CD1c-positive myeloid dendritic cell (primary cell): ENCODE measurements around the gene FANCI.
"Not testable (repeated sequence)": the region's sequence is repeated elsewhere in the genome, so short reads cannot be mapped to it uniquely, and the experiment has no call there.

Source experiments
- DNase-seq: peaks from one replicate; pipeline ENCODE4 v3.0.0-alpha.2; 2016; ENCODE audit errors: extremely low spot score

The FANCI gene

DNA sequence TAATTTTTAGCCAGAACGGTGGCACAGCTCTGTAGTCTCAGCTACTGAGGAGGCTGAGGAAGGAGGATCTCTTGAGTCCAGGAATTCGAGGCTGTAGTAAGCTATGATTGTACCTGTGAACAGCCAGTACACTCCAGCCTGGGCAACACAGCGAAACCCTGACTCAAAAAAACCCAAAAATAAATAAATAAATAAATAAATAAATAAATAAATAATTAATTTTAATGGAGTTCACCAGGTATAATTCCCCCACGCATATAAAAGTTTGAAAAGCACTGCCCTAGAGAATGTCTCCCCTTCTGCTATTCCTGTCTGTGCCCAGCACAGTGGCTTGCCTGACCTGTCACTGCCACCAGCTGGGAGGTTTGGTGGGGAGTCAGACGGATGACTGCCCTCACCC lies 18.2 kb upstream of the FANCI start:
- DNase-seq: no peak

DNA sequence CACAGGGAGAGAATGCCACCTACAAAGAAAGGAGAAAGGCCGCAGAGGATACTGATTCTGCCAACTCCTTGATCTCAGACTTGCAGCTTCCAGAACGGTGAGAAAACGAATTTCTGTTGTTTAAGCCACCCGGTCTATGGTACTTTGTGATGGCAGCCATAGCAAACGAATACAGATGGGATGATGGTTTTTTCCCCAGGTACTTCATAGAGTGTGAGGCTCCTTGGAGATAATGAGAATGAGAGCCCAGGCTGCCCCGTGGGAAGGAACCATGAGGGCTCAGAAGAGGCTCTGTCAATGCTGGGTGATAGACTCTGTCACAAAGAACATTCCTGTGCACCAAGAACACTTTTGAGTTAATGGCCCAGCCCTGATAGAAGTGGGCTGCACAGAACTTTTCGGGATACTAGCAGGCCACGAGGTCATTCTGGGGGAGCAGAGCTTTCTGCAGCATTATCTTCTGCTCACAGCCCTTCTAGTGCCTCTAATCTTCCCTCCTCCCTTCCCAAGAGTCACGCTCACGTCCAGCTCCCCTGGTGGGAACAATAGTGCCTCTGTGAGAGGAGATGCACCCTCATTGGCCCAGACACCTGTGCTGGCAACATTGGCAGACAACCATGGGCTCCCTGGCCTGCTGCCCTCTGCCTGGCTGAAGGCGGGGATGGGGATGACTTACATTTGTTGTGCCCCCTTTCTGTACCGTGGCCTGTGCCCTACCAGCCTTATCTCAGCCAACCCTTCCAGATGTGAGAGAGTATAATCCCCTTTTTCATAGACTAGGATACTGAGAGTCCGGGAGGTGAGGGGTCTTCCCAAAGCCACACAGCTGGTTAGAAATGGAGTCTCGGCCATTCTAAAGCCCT lies 17.2 kb upstream of the FANCI start:
- DNase-seq: no peak

DNA sequence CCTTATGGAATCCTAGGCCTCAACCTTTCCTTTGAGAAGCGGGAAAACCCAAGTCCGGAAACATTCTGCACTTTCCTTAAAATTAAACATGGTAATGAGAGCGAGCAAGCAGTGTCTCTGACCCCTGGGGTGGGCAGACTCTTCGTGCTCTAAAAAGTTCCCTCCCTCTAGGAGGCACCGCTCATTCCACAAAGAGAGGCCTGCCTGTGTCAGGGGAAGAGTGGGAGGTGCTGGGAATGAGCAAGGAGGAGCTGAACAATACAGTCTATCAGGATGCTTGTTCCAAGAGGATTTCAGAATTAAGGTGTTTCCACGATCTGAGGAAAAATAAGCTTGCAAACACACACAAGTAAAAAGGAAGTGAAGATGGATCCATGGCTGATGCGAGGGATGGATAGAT lies 16.4 kb upstream of the FANCI start:
- no peak for DNase-seq

DNA sequence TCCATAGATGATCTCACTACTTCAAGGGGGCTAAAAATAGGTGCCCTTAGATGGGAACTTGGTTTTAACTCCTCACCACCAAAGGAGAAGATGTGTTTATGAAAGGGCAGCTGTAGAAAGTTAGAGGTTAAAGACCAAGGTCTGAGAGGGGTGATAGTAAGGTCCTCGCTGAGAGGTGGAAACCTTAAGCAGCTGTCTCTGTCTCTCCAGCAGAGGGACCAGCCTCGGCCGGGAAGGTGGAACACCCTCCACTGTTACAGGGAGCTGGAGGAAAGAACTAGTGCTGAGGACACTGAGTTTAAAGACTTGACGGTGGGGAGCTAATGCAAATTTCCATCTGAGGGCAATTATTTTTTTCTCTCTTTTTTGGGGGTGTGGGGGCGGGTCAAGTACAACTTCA lies 13.5 kb upstream of the FANCI start:
- DNase-seq: no peak

DNA sequence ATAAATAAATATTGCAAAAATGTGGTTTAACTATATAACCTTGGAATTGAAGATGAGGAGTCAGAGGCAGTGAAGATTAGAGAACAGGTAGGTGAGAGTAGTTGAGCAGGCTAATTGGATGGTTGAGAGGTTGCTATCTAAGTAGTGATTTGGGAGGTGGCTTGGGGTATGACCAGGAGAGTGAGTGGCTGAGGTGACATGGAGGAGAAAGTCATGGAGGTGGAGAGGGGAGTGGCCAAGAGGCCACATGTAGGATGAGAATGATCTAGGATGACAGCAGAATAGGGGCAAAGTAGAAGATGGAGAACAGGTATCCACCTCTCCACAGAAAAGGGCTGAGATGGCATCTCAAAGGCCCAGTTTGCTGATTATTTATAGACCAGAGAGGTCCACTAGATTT lies 11.9 kb upstream of the FANCI start:
- DNase-seq: no peak

DNA sequence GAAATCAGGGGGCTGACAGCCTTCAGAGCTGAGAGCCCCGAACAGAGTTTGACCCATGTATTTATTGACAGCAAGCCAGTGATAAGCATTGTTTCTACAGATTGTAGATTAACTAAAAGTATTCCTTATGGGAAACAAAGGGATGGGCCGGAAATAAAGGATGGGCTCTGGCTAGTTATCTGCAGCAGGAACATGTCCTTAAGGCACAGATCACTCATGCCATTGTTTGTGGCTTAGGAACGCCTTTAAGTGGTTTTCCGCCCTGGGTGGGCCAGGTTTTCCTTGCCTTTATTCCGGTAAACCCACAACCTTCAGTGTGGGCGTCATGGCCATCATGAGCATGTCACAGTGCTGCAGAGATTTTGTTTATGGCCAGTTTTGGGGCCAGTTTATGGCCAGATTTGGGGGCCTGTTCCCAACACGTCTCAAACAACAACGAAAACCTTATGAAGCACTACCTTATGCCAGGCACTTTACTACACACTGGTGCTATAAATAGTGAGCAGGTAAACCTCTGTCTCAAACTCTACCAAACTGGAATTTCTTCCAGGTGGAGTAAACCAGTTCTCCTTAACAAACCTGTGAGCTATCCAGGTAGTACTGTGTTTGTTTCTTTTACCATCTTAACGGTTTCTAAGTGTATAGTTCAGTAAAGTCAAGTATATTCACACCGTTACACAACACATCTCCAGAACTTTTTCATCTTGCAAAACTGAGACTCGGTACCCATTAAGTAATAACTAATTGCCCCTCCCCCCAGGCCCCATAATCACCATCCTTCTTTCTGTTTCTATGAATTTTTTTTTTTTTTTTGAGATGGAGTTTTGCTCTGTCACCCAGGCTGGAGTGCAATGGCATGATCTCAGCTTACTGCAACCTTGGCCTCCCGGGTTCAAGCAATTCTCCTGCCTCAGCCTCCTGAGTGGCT lies 3.6 kb upstream of the FANCI start:
- not testable (repeated sequence) for DNase-seq

DNA sequence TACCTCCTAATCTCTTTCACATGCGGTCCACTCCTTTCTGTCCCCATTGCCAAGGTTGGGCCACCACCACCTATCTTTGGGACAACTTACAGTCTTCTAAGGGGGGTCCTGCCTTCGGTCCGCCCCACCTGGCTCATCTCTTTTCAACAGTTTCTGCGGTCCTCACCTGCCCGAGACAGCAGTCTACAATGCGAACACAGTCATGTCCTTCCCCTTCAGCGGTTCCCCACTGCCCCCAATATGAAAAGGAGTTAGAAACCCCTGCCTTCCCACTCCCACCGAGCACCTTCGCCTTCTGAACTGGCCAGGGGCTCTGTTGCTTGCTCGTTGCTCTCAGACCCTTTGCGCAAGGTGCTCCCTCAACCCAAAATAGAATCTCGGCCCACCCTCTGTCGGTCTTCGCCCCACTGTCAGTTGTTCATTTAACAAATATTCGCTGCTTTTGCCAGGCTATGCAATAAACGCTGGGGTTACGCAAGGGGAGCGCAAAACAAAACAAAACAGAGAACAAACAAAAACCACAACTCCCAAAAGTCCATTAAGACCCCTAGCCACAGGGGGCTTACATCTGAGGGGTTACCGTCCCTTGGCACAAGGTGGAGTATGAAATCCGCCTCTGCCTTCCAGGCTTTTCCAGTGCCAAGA lies 611 bp upstream of the FANCI start:
- peak; percentile 17 for DNase-seq

DNA sequence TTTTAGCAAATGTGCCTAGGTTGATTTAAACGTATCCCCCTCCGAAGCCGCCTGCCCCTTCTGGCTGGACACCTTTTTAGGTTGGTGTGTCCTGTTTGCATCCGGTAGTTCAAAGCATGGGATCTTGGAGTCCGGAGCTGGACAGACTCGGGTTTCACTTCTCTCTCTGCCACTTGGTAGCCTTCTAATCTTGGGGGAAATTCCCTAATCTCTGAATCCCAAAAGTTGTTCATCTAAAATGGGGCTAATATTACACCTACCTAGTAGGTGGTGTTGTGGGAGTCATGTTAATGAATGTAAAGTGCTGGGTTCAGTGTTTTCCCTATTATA lies 760 bp downstream of the FANCI start:
- peak; percentile 17 for DNase-seq

DNA sequence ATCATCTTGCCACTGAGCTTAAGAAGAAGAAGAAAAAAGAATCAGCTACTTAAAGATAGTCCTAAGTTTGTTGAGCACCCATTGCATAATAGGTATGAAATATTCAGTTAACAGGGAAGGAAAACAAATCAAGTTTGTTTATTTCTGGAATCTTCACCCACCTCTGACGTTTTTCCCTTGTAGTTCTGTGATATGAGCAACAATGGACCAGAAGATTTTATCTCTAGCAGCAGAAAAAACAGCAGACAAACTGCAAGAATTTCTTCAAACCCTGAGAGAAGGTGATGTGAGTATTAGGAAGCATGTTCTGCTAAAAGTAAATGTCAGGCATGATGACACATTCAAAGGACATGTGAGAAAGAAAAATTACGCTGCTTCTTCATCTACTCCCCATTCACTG lies 3.7 kb downstream of the FANCI start:
- no peak for DNase-seq

DNA sequence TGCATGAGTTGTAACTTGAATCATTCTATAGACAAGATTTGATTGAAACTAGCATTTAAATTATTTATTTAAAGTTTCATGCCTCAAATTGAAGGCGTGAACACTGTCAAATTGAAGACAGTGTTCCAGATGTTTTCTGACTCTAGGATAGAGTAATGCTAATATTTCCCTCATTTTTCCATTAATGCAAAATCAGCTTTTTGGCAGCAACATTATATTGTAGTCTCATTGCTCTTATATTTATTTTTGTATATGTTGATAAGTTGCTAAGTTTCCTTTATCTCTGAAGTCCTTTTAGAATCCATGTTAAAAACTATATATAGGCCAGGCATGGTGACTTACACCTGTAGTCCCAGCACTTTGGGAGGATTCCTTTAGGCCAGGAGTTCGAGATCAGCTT lies 4.8 kb downstream of the FANCI start:
- DNase-seq: no peak

DNA sequence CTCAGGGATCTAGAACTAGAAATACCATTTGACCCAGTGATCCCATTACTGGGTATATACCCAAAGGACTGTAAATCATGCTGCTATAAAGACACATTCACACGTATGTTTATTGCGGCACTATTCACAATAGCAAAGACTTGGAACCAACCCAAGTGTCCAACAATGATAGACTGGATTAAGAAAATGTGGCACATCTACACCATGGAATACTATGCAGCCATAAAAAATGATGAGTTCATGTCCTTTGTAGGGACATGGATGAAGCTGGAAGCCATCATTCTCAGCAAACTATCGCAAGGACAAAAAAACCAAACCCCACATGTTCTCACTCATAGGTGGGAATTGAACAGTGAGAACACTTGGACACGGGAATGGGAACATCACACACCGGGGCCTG lies 6.4 kb downstream of the FANCI start:
- DNase-seq: not testable (repeated sequence)

DNA sequence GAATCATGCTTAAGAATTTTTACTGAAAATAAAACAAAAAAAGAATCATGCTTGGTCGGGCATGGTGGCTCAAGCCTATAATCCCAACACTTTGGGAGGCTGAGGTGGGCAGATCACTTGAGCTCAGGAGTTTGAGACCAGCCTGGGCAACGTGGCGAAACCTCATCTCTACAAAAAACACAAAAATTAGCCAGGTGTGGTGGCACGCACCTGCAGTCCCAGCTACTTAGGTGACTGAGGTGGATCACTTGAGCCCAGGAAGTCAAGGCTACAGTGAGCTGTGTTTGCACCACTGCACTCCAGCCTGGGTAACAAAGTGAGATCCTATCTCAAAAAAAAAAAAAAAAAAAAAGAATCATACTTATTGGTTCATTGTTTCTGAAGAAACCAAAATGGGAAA lies 33.5 kb downstream of the FANCI start:
- DNase-seq: not testable (repeated sequence)

DNA sequence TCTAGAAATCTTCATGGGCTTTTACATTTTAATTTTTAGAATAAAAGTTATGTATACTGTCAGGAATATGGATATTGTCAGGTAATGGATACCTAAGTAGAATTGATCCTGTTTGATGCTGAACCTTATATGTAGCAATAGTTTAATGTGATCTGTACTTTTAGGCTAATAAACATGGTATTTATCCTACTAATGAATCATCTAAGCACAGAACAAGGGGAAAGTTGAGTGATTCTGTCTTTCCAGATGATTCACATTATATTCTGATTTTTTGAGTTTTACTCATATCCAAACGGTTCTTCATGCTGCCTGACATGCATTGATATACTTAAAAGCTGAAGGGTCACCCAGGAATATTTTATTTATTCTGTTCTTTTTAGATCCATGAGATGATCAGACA lies 34.5 kb downstream of the FANCI start:
- DNase-seq: no peak

DNA sequence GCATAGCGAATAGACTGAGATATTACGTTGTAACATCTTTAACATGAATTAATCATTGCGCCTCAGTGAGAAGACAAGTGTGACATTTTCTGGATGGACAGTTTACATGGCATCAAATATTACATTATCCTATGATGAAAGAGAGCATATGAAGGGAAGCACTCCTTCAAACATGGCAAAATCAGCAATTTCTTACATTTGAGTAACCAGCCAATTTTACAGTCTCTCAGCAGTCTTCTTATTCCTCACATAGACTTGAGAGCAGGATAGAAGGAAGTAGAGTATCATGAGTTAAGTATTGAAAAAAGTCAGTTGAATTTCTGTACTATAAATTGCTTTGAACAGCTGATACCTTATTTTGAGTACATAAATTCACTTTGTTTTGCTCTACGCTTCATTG lies 38.9 kb downstream of the FANCI start:
- no peak for DNase-seq

DNA sequence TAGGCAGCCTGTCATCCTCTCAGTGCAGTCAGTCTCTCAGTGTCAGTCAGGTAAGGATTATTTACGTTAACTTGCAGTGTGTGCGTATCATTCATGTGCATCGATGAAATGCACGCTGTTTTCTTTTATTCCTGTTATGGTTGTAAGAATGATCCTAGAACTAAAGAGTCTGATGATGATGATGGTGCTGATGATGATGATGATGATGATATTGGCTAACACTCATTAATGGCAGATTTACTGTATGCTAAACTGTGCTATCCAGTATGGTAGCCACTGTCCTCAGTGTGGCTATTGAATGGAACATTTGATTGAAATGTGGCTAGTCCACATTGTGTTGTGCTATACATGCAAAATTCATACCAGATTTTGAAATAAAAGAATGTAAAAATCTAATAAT lies 39.4 kb downstream of the FANCI start:
- DNase-seq: no peak

DNA sequence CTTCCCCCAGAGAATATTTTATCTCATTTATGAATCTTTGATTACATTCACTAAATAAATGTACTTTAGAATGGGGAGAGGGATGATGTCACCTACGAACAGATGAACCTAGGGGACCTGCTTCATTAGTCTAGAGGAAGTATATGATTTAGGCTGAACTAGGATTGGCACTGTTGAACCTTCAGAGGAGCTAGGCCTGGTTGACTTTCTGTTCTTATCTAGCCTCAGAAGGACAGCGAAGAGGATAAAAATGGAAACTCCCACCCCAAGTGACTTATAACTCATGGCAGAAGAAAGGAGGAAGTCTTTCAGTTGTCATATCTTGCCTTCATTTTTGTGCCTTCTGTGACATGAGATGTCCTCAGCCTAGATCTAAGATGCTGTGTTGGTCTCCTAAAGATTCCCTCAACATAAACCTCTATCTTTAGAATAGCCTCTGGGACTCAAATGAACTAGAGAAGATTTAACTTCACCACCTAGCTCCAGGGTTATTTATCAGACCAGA lies 48.2 kb downstream of the FANCI start:
- DNase-seq: no peak

DNA sequence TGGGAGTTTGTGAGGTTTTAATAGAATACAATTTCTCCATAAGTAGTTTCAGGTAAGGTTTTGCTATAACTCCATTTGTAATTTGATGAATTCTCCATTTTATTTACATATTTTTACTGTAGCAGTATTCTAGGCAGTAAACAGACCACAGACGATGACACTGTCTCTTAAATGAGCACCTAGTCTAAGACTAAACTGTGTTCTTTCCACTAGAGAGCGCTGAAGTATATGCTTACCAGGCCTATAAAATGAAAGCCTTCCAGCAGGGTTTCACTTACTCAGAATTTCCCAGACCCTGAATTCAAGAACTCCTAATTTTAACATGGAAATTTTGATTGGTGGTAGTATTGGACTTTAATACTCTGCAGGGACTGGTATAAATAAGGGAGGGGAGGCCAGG lies 49.2 kb downstream of the FANCI start:
- DNase-seq: no peak

DNA sequence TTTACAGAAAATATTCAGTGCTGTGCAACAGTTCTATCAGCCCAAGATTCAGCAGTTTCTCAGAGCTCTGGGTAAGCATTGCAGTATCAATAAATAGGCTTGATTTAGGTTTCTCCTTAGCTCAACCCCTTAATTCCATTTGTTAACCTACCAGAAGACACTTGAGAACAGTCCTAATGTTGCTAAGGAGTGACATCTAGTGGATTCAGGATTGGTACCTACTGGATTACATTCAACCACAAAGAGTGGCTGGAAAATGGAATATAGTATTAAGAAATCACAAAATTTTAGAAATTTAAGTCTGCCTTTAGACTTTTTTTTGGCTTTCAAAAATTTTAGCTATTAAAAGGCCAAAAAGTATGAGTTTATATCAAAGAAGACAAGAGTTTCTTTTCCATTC lies 56.1 kb downstream of the FANCI start:
- DNase-seq: no peak

DNA sequence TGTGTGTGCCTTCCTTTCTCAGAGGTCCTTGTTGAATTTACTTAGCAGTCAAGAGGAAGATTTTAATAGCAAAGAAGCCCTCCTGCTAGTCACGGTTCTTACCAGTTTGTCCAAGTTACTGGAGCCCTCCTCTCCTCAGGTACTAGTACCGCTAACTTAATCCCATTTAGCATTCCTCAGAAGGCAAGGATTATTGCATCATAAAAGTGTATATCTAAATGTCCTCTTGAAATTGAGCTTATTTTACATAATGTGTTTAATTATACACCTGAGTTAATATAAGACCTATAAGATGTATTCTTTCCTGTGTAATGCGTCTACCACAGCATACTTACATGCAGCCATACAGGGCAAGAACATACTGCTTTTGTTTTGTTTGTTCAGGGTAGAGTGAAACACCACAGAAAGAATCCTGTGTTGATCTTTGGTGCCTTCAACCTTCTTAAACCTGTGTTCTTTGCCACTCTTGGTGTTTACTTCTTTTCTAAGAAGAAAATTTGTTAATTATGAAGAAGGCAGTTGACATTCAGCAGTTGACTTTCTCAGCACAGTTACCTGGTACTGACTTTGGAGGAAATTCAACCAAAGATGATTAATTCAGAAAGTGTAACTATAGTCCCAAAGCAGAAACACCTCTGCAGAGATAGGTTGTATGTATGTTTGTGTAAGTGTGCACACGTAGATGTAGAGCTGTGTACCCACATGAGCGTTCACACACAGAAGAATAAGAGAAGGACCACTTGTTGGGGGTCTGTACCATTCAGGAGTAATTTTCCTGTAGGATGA lies 57.7 kb downstream of the FANCI start:
- DNase-seq: no peak

DNA sequence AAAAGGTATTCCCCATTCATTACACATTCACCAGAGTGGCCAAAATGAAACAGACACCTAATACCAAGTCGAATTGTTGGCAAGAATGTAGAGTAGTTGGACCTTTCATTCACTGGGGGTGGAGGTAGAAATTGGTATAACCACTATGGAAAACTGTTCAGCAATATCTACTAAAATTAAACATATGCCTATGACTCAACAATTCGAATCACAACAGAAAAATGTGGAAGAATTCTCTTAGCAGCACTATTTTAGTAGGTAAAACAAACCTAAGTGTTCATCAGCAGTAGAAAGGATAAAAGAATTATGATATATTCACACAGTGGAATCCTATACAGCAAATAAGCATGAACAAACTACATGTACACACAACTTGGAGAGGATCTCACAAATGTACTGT lies 60.2 kb downstream of the FANCI start:
- DNase-seq: no peak

DNA sequence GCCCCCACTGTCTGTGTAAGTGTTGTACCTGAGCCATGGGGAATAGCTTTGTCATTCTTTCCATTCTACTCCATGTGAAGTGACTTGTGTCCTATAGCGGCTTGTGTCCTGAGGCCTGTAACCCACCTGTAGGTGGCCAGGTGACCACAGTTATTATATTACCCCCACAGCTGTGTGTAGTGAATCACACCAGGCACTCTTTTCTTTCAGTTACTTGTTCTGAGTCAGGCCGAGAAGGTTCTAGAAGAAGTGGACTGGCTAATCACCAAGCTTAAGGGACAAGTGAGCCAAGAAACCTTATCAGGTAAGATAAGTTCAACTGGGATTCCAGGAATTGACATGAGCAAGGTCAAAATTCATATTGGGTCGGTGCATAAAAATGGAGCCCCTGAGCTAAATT lies 61.6 kb downstream of the FANCI start:
- no peak for DNase-seq
